ENCODE results near the gene EPO. TPM values are rescaled to one million over a fixed set of nuclear protein-coding genes. Genes with fewer than 3 reads are reported as not detected.
A peak's percentile ranks its signal among the peaks of the same experiment; 100 is the strongest.

Gene EPO
- total RNA-seq, 4 donors from 2014 or later = not detected

DNA sequence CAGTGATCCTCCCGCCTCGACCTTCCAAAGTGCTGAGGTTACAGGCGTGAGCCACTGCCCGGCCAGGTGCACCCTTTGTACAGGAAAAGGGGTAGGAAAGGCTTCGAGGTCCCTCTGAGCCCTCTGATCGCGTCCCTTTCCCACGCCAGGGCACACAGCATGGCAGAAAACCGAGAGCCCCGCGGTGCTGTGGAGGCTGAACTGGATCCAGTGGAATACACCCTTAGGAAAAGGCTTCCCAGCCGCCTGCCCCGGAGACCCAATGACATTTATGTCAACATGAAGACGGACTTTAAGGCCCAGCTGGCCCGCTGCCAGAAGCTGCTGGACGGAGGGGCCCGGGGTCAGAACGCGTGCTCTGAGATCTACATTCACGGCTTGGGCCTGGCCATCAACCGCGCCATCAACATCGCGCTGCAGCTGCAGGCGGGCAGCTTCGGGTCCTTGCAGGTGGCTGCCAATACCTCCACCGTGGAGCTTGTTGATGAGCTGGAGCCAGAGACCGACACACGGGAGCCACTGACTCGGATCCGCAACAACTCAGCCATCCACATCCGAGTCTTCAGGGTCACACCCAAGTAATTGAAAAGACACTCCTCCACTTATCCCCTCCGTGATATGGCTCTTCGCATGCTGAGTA lies 13.5 kb upstream of the EPO start:
- H3K4me1 ChIP-seq = peaks cover 7 to 21% (median 12%) of the 10 kb centered on the region in 4 donors
- DNase-seq = no peak
- in situ Hi-C loops (cut with MboI; ENCODE audit: low pct_ligation_motif_present in 1 of 4, low pct_unique_long_range_greater_than_20kb in 1 of 4, low sequenced_read_pairs in 3 of 4) (loop anchor here in 2 of 4 donors (25.0 kb wide), 2 partner anchors 156 to 244 kb away; partner anchors contain the start of genes SLC12A9 (in 1 of the 2), SPACDR (in 1 of the 2) and TRIP6 (in 1 of the 2)), intact Hi-C loops (cut with DNase I; ENCODE audit: low total_unique reads) (loop anchor here (10.0 kb wide), 2 partner anchors 148 to 232 kb away; partner anchors contain the start of genes SLC12A9 and TSC22D4)
- TF ChIP-seq CTCF (IDR thresholded peaks at IDR 0.05) (no peak), EP300 (IDR thresholded peaks at IDR 0.05; ENCODE audit: low read depth) (no peak), POLR2A (IDR thresholded peaks at IDR 0.05) (no peak), POLR2AphosphoS5 (IDR thresholded peaks at IDR 0.05) (no peak)
- peak overlapping the region; percentile 93 to 96 (median 94) for H3K27ac ChIP-seq
- H3K4me3 ChIP-seq = peak overlapping the region; percentile 82 to 92 (median 82)
- WGBS, 2 donors (ENCODE audit: low coverage in 1 of 2) = 41% methylated on average over 34 of the region's 34 CpGs; no CpG with 5 or more reads in 1 of the 2 donors
- no peaks in the 10 kb centered on the region for H3K27me3 ChIP-seq
- no peaks in the 10 kb centered on the region for H3K36me3 ChIP-seq
- no peaks in the 10 kb centered on the region for H3K9me3 ChIP-seq

DNA sequence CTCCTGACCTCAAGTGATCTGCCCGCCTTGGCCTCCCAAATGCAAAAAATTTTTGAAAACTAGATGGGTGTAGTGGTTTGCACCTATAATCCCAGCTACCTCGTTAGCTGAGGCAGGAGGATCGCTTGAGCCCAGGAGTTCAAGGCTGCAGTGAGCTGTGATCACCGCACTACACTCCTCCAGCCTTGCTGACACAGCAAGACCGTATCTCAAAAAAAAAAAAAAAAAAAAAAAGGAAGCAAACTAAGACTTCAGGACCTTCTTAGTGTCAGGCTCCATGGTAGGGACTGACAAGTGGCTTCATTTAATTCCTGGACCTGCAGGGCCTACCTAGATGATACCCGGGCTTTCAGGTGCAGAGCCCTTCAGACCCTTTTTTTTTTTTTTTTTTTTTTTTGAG lies 11.9 kb upstream of the EPO start:
- TF ChIP-seq CTCF (IDR thresholded peaks at IDR 0.05) = no peak
- no peak for TF ChIP-seq POLR2AphosphoS5 (IDR thresholded peaks at IDR 0.05)
- no peak for TF ChIP-seq EP300 (IDR thresholded peaks at IDR 0.05; ENCODE audit: low read depth)
- no peak for TF ChIP-seq POLR2A (IDR thresholded peaks at IDR 0.05)
- intact Hi-C loops (cut with DNase I; ENCODE audit: low total_unique reads) (loop anchor here (10.0 kb wide), 2 partner anchors 146 to 234 kb away; partner anchors contain the start of genes SLC12A9 and TSC22D4), in situ Hi-C loops (cut with MboI; ENCODE audit: low pct_ligation_motif_present in 1 of 4, low pct_unique_long_range_greater_than_20kb in 1 of 4, low sequenced_read_pairs in 3 of 4) (loop anchor here in 2 of 4 donors (25.0 kb wide), 2 partner anchors 154 to 246 kb away; partner anchors contain the start of genes SLC12A9 (in 1 of the 2), SPACDR (in 1 of the 2) and TRIP6 (in 1 of the 2))
- Histone ChIP-seq H3K9me3 (no peaks in the 10 kb centered on the region), H3K27ac (no peak overlapping the region), H3K36me3 (no peaks in the 10 kb centered on the region), H3K4me3 (no peak overlapping the region), H3K27me3 (no peaks in the 10 kb centered on the region), H3K4me1 (peaks cover 7 to 21% (median 12%) of the 10 kb centered on the region in 4 donors)
- DNase-seq = no peak
- WGBS, 2 donors (ENCODE audit: low coverage in 1 of 2) = 86 to 100% methylated on average over 1 to 6 of the region's 6 CpGs

GRCh38 chr7:100710452-100710851 lies 9.8 kb upstream of the EPO start:
- 91 to 96% methylated on average over 4 of the region's 4 CpGs for WGBS, 2 donors (ENCODE audit: low coverage in 1 of 2)
- intact Hi-C loops (cut with DNase I; ENCODE audit: low total_unique reads) = no loop called here

More at GRCh38 chr7:100710452-100710851, 9.8 kb upstream of the EPO start:
- Histone ChIP-seq H3K36me3 (no peaks in the 10 kb centered on the region), H3K27me3 (no peaks in the 10 kb centered on the region), H3K4me3 (no peak overlapping the region), H3K4me1 (peaks cover 7 to 14% (median 9%) of the 10 kb centered on the region in 4 donors), H3K27ac (no peak overlapping the region), H3K9me3 (no peaks in the 10 kb centered on the region)
- DNase-seq = no peak
- TF ChIP-seq POLR2AphosphoS5 (IDR thresholded peaks at IDR 0.05) (no peak), CTCF (IDR thresholded peaks at IDR 0.05) (no peak), EP300 (IDR thresholded peaks at IDR 0.05; ENCODE audit: low read depth) (no peak), POLR2A (IDR thresholded peaks at IDR 0.05) (no peak)
- in situ Hi-C loops (cut with MboI; ENCODE audit: low pct_ligation_motif_present in 1 of 4, low pct_unique_long_range_greater_than_20kb in 1 of 4, low sequenced_read_pairs in 3 of 4) = loop anchor here in 2 of 4 donors (25.0 kb wide), 2 partner anchors 152 to 248 kb away; partner anchors contain the start of genes SLC12A9 (in 1 of the 2), SPACDR (in 1 of the 2) and TRIP6 (in 1 of the 2)

Measured in transverse colon (tissue), 4 donors.